HG03097 (cell line): ENCODE results near the gene TSPYL4.
A peak's percentile ranks its signal among the peaks of the same experiment; 100 is the strongest.
"Not testable (repeated sequence)": the region's sequence is repeated elsewhere in the genome, so short reads cannot be mapped to it uniquely, and the experiment has no call there.

ENCODE experiments used
- ATAC-seq: cut with Tn5 transposase; IDR thresholded peaks from one replicate; pipeline ENCODE4 v1.9.1; 2021; ENCODE audit not compliant: unreplicated experiment, low FRiP score

The TSPYL4 gene

DNA sequence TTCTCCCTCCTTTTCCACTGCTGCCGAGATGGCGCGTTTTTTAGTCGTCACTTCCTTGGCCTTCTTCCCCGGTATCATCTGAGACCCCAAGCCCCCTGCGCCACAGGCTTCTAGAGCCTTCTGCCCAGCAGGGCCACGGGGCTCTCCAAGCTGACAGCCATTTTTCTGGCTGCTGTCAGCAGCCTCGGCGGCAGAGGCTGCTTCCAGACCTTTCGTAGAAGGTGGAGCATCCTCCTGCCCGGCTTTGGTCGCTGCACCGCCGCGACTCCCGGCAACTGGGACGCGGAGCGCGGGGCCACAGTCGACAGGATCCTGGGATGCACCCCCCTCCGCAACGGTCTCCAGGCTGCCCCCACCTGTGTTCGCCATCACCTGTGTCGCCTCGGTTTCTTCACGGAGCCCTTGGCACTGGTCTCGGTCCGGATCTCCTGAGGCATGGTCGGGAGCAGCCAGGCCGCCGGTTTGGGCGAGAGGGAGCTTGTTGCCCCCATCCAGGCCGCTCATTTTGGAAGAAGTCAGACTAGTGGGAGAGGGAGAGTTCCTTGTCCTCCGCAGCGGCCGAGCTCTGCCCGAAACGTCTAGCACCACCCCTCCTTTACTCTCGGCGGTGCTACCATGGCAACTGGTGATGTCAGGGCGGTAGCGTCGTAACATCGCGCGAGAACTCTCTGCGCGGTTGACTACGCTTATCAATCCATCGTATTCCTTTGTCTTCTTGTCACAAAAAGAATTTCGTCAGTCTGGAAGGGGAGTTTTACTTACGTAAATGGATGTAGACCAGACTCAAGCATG lies at the start of gene TSPYL4:
TSS of gene TSPYL4 (minus strand) at position 571 of the 792 bp plus-strand sequence. CDS start at position 504, 67 bp downstream.
- peak; percentile 99 for ATAC-seq

- ATAC-seq: no peak
Observed at GRCh38 chr6:116301104-116301503, 47.2 kb upstream of the TSPYL4 start.

GRCh38 chr6:116300566-116300965 lies 46.7 kb upstream of the TSPYL4 start:
- no peak for ATAC-seq

- ATAC-seq: no peak
Observed at GRCh38 chr6:116298973-116299372, 45.1 kb upstream of the TSPYL4 start.

GRCh38 chr6:116298273-116298672 lies 44.4 kb upstream of the TSPYL4 start:
- no peak for ATAC-seq

GRCh38 chr6:116292553-116292952 lies 38.7 kb upstream of the TSPYL4 start:
- ATAC-seq: no peak

- no peak for ATAC-seq
Observed at GRCh38 chr6:116291701-116292396, 38.0 kb upstream of the TSPYL4 start.

GRCh38 chr6:116290799-116291198 lies 36.9 kb upstream of the TSPYL4 start:
- no peak for ATAC-seq

DNA sequence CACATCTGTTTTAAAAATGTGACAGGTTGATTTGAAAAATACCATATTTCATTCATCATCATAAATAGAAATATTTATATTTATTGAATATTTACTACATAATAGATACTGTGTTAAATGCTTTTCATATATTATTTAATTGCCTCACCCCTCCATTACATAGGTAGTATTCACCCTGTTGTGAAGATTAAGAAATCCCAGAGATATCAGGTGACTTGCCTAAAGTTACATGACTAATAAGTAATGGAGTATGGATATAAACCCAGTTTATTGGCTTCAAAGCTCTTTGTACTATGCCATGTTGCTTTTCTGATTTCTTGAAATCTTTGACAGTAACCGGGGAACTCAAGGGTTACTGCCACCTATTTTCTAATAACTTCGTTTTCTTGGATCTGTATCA lies 36.0 kb upstream of the TSPYL4 start:
- ATAC-seq: no peak

- no peak for ATAC-seq
Observed at GRCh38 chr6:116287689-116288282, 33.9 kb upstream of the TSPYL4 start.

- ATAC-seq: no peak
Observed at GRCh38 chr6:116286773-116287358, 33.0 kb upstream of the TSPYL4 start.

GRCh38 chr6:116284984-116285383 lies 31.1 kb upstream of the TSPYL4 start:
- ATAC-seq: not testable (repeated sequence)

DNA sequence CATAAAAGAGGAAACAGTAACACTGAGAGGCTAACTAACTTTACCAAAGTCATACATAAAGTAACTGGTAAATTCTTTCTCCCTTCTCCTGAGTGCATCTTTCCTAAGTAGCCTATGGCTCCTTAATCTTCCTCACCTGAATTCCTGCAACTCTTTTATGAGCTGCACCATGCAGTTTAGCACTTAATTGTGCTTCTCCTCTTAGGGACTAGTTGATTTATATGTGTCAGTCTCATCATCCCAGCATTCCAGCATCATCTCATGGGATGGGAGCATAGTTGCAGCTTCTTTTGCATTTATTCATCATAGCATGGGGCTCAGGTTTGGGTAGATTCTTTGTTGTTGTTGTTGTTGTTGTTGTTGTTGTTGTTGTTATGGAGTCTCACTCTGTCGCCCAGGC lies 29.3 kb upstream of the TSPYL4 start:
- ATAC-seq: no peak

GRCh38 chr6:116282698-116283097 lies 28.8 kb upstream of the TSPYL4 start:
- ATAC-seq: no peak

- no peak for ATAC-seq
Observed at GRCh38 chr6:116280933-116281316, 27.1 kb upstream of the TSPYL4 start.

GRCh38 chr6:116280161-116280932 lies 26.5 kb upstream of the TSPYL4 start:
- no peak for ATAC-seq

- ATAC-seq: peak; percentile 95
Observed at GRCh38 chr6:116279232-116280160, 25.6 kb upstream of the TSPYL4 start, which contains the start of gene TSPYL1. TSS of gene TSPYL1 (minus strand) at chr6:116279930. CDS start at chr6:116279830, 100 bp downstream.

GRCh38 chr6:116278854-116279231 lies 25.0 kb upstream of the TSPYL4 start:
- peak; percentile 4 for ATAC-seq

DNA sequence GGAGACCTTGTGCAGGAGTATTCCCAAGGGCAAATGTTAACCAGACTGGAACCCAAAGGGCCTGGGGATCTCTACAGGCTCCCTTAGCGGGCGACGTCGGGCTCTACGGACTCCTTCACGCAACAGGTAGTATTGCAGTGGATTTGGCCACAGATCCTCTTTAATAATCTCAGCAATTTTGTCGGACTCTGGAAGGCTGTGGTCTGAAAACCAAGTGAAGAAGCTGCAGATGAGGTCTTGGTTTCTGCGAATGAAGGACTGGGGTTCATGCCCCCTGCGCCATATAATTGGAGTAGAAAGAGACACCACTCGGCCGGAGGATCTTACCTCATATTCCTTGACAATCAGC lies 24.6 kb upstream of the TSPYL4 start:
- no peak for ATAC-seq
